Heart right ventricle (tissue), 16 donors: ENCODE measurements around the gene JPT1. TPM values are rescaled to one million over a fixed set of nuclear protein-coding genes. Genes with fewer than 3 reads are reported as not detected.

Experiments used
- ATAC-seq, 8 donors: fragments of 200-7000 bp; cut with Tn5 transposase; one replicate each; pipeline ENCODE4 v1.9.1; 2020; ENCODE audit warnings: mild to moderate bottlenecking in 8 of 8, moderate library complexity in 8 of 8, moderate number of reproducible peaks in 1 of 8
- DNase-seq, 2 donors: peaks; one replicate each; pipeline ENCODE4 v3.0.0-alpha.2; 2020
- H3K27ac ChIP-seq, 10 donors: fragments of 200-600 bp; sonication (generic) in 2 of 10; one replicate each; pipeline versions ENCODE4 v1.5.0 to v1.8.0; 2020 to 2022; ENCODE audit warnings: mild to moderate bottlenecking in 3 of 10
- H3K27me3 ChIP-seq, 7 donors: fragments of 200-600 bp; one replicate each; pipeline ENCODE4 v1.8.0; 2021 to 2022; ENCODE audit warnings: mild to moderate bottlenecking in 2 of 7
- H3K36me3 ChIP-seq, 9 donors: fragments of 200-600 bp; sonication (generic) in 1 of 9; one replicate each; pipeline versions ENCODE4 v1.5.0 to v1.8.0; 2020 to 2022; ENCODE audit warnings: mild to moderate bottlenecking in 2 of 9
- H3K4me1 ChIP-seq, 9 donors: fragments of 200-600 bp; sonication (generic) in 1 of 9; one replicate each; pipeline versions ENCODE4 v1.5.0 to v1.8.0; 2020 to 2022; ENCODE audit warnings: mild to moderate bottlenecking in 4 of 9
- H3K4me3 ChIP-seq, 10 donors: fragments of 200-600 bp; sonication (generic) in 2 of 10; one replicate each; pipeline versions ENCODE4 v1.5.0 to v1.8.0; 2020 to 2022; ENCODE audit warnings: mild to moderate bottlenecking in 7 of 10, moderate library complexity in 2 of 10
- H3K9me3 ChIP-seq, 11 donors: fragments of 200-600 bp in 10 of 11; sonication (generic) in 2 of 11; one replicate each; pipeline versions ENCODE4 v1.5.0 to v1.8.0; 2013 to 2022; ENCODE audit warnings: mild to moderate bottlenecking in 2 of 11, control low read depth in 1 of 11, moderate library complexity in 1 of 11
- CTCF ChIP-seq, 9 donors: fragments of 200-600 bp; sonication (generic) in 2 of 9; IDR thresholded peaks; one replicate each; pipeline versions ENCODE4 v1.5.0 to v1.8.0; 2021 to 2022; ENCODE audit warnings: antibody characterized with exemption in 9 of 9, mild to moderate bottlenecking in 5 of 9, moderate library complexity in 1 of 9
- WGBS, 2 donors: extraction: QIAGEN DNeasy Blood & Tissue Kit; methylation state at CpG; one replicate each; pipeline ENCODE4 v1.1.7; 2013; ENCODE audit warnings: inconsistent platforms in 1 of 2; 5-methylcytosine and 5-hydroxymethylcytosine counted together
- intact Hi-C, 10 donors: fragments of 100-400 bp; cut with DNase I; formaldehyde crosslinking; loops; one replicate each; pipeline versions ENCODE4 v1.11.1 to v1.14.2; 2022
- polyA plus RNA-seq, 2 donors: library from polyadenylated mRNA; stranded (reverse); fragments of 200-250 nt; gene quantifications; one replicate each; pipeline ENCODE4 v1.2.3, GENCODE V29; 2013
- total RNA-seq, 10 donors: library from RNA; stranded (reverse); fragmentation: NEBNext Ultra II Directional in 3 of 10; extraction: Animal tissue kit (Norgen Biotek cat#: 25700) in 3 of 10; gene quantifications; one replicate each; pipeline versions ENCODE4 v1.2.1 to v1.2.4, GENCODE V29; 2021 to 2023
- donor health status: Arrhythmogenic right ventricular cardiomyopathy.
- donor health status: ischemic (EF 13 %, LVEDD 7.1; RV severe dilation, severe dysfunction).
- donor health status: healthy with polysubstance abuse.
- donor health status: DM: no; HTN: yes; CAD: no.
- donor health status: DM: no; HTN: no; CAD: no.
- donor health status: ischemic (EF 25% LVEDD 6.9; RV normal size, moderate dysfunction).
- donor health status: ischemic (EF 25% LVEDD 5.7; RV mildly dilated, moderate dysfunction).
- donor health status: healthy.
- donor health status: DM: yes; HTN: yes; CAD: no.
- donor health status: Ischemic cardiomyopathy.
- donor health status: ischemic (EF 35%, LVEDD 5.7; RV mildly dilated, moderate dysfunction).
- donor health status: nonischemic (EF 11% LVEDD 7.7; RV severe dilation, severe dysfunction).
- donor health status: DM: yes; HTN: yes; CAD: no.
- donor health status: PGD.
- donor health status: ischemic (EF 29% LVEDD 5.4; RV normal size, mild dysfunction).
- donor health status: nonischemic (EF 23%, LVEDD 6.1; RV moderate dilation, normal function).

The JPT1 gene
- total and polyA plus RNA-seq, 12 donors: 6.7 to 61.6 (median 14.7) TPM

GRCh38 chr17:75155191-75155601 is 884 bp upstream of the JPT1 start:
- H3K4me3 ChIP-seq: peak overlapping the region in 4 of 10 donors; percentile 76 to 93 (median 84)
- no peak for DNase-seq
- peak overlapping the region in 3 of 10 donors; percentile 10 to 84 (median 81) for H3K27ac ChIP-seq
- H3K36me3 ChIP-seq: peaks cover 0 to 12% (median 0%) of the 10 kb centered on the region in 9 donors
- intact Hi-C loops: loop anchor here in 1 of 10 donors (2.0 kb wide), 1 partner anchor 28 kb away; the partner anchor contains the start of gene SUMO2
- no peak for TF ChIP-seq CTCF (IDR thresholded peaks at IDR 0.05)
- WGBS, 2 donors: 88 to 93% methylated on average over 3 of the region's 3 CpGs
- no peaks in the 10 kb centered on the region for H3K9me3 ChIP-seq
- no peaks in the 10 kb centered on the region for H3K27me3 ChIP-seq
- ATAC-seq: no peak
- peaks cover 0 to 26% (median 13%) of the 10 kb centered on the region in 9 donors for H3K4me1 ChIP-seq

- H3K4me1 ChIP-seq: peaks cover 0 to 29% (median 13%) of the 10 kb centered on the region in 9 donors
- DNase-seq (no peak), ATAC-seq (no peak)
- TF ChIP-seq CTCF (IDR thresholded peaks at IDR 0.05): no peak
- peaks cover 0 to 4% (median 0%) of the 10 kb centered on the region in 9 donors for H3K36me3 ChIP-seq
- H3K4me3 ChIP-seq: peak overlapping the region; percentile 43 to 93 (median 80)
- H3K27me3 ChIP-seq: no peaks in the 10 kb centered on the region
- peak overlapping the region in 9 of 10 donors; percentile 52 to 94 (median 84) for H3K27ac ChIP-seq
- WGBS, 2 donors: 1% methylated on average over 35 of the region's 35 CpGs
- H3K9me3 ChIP-seq: no peaks in the 10 kb centered on the region
- intact Hi-C loops: loop anchor here in 2 of 10 donors (2.0 to 5.0 kb wide), 2 partner anchors 29 to 41 kb away; partner anchors contain the start of gene SUMO2 (in 1 of the 2)
These were observed 525 bp downstream of the JPT1 start for GRCh38 chr17:75153780-75154194.

DNA sequence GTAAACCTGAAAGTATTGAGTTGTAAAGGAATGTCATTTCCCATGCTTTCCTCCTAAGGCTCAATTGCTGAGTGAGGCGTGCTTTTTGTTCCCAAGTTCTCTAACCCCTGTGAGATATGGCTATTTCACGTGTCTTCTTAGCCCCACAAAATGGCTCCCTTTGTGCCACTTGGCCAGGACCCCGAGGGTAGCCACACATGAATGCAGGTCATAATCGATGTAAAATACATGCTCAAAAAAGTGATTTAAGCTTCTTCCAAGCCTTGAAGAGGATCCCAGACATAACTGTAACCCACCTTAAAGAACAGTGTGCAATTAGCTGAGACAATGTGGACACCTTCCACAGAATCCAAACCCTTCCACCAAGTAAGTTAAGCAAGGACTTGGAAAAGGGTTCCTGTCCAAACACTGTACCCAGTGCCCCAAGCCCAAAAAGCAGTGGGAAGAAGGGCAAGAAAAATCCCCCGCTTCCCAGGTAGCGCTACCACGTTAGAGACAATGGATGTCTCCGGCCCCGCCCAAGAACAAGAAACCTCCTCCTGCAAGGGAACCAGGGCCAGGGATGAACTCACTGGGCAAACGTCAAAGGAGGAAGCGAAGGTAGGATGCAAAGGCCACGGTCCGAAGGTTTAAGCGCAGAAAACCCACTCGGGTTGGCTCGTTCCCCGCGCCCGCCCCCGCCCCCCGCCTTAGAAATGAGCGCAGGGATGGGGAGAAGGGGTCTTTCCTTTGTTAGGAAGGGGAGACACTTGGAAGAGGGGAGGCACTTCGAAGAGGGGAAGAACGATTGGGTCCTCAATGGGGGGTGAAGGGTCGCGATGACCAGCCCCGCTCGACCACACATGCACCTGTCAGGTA is 1.2 kb downstream of the JPT1 start:
- TF ChIP-seq CTCF (IDR thresholded peaks at IDR 0.05): no peak
- Histone ChIP-seq H3K27ac (peak overlapping the region in 1 of 10 donors; percentile 94), H3K27me3 (no peaks in the 10 kb centered on the region), H3K9me3 (no peaks in the 10 kb centered on the region), H3K4me3 (peak overlapping the region; percentile 43 to 93 (median 80)), H3K36me3 (peaks cover 0 to 6% (median 0%) of the 10 kb centered on the region in 9 donors), H3K4me1 (peaks cover 0 to 35% (median 13%) of the 10 kb centered on the region in 9 donors)
- ATAC-seq: no peak
- DNase-seq: peak in 1 of 2 donors; percentile 17
- intact Hi-C loops: loop anchor here in 2 of 10 donors (5.0 kb wide), 1 partner anchor 41 kb away; no protein-coding TSS in a partner anchor
- WGBS, 2 donors: 5 to 8% methylated on average over 28 of the region's 28 CpGs

DNA sequence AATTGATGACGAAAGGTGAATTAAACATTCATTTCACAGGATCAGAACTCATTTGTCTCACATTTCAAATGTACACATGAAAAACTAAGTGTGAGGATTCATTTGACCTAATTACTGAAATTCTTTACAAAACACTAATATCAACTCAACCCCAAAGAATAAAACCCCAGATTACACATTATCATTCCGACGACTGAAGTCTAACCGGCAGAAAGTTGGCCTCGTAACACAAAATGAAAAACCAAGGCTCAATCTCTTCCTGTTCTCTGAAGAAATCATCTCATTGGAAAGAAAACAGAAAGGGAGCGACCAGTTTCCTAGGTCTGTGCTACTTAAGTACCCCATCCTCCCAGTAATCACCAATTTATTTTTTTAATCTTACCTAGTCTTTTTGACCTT is 1.8 kb downstream of the JPT1 start:
- H3K9me3 ChIP-seq: no peaks in the 10 kb centered on the region
- DNase-seq: no peak
- no peaks in the 10 kb centered on the region for H3K27me3 ChIP-seq
- H3K4me3 ChIP-seq: peak overlapping the region in 1 of 10 donors; percentile 89
- intact Hi-C loops: loop anchor here in 2 of 10 donors (5.0 kb wide), 1 partner anchor 40 kb away; no protein-coding TSS in a partner anchor
- peaks cover 0 to 12% (median 0%) of the 10 kb centered on the region in 9 donors for H3K36me3 ChIP-seq
- H3K4me1 ChIP-seq: peaks cover 0 to 39% (median 13%) of the 10 kb centered on the region in 9 donors
- no peak for TF ChIP-seq CTCF (IDR thresholded peaks at IDR 0.05)
- H3K27ac ChIP-seq: no peak overlapping the region
- no peak for ATAC-seq
- WGBS, 2 donors: 86 to 90% methylated on average over 6 of the region's 6 CpGs
